ENCODE measurements around the gene COPS3. TPM values are rescaled to one million over a fixed set of nuclear protein-coding genes. Genes with fewer than 3 reads are reported as not detected.
A peak's percentile ranks its signal among the peaks of the same experiment; 100 is the strongest.
"Not testable (repeated sequence)": the region's sequence is repeated elsewhere in the genome, so short reads cannot be mapped to it uniquely, and the experiment has no call there.

COPS3 gene
- total RNA-seq, 6 experiments from 2014 or later, result 19.7 to 33.0 (median 25.8) TPM

DNA sequence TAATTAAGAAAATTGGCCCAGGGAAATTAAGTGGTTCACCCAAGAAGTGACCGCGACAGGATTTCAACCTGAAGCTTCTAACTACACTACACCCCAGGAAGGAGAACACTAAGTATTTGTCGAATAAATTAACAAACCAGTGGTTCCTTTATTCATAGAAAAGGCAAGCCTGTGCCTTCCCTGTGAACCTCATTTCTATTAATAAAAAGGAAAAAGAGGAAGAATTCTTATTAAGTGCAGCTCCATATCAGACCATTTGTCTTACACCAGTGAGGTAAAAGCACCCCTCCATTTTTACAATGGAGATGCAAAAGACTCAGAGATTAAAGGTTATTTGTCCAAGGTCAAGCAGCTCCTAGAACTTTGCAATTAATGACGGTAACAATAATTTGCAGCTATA lies 1.7 kb downstream of the COPS3 start:
- no peak for DNase-seq
- no peak for ATAC-seq
- intact Hi-C loops (cut with DNase I), result no loop called here
- WGBS (ENCODE audit: insufficient coverage, low coverage, low lambda C conversion rate, missing lambda C conversion rate), result 53% methylated on average over 3 of the region's 4 CpGs
- TF ChIP-seq CTCF (IDR thresholded peaks at IDR 0.05) (no peak), POLR2A (IDR thresholded peaks at IDR 0.05) (no peak)
- Histone ChIP-seq H3K9me3 (no peaks in the 10 kb centered on the region), H3K36me3 (peaks cover 0 to 8% (median 0%) of the 10 kb centered on the region in 4 donors), H3K27ac (no peak overlapping the region), H3K4me3 (no peak overlapping the region), H3K4me1 (peaks cover 0 to 23% (median 7%) of the 10 kb centered on the region in 4 donors), H3K27me3 (no peaks in the 10 kb centered on the region)

- H3K27me3 ChIP-seq; H3K4me3 ChIP-seq; ATAC-seq; intact Hi-C loops (cut with DNase I); H3K9me3 ChIP-seq; H3K27ac ChIP-seq; DNase-seq: not testable (repeated sequence)
- H3K36me3 ChIP-seq, result peaks cover 0 to 25% (median 13%) of the 10 kb centered on the region in 4 donors
- peaks cover 0 to 23% (median 7%) of the 10 kb centered on the region in 4 donors for H3K4me1 ChIP-seq
- 95% methylated on average over 4 of the region's 5 CpGs for WGBS (ENCODE audit: insufficient coverage, low coverage, low lambda C conversion rate, missing lambda C conversion rate)
These were observed 3.6 kb downstream of the COPS3 start for GRCh38 chr17:17277431-17277830.

GRCh38 chr17:17275971-17276370 lies 5.1 kb downstream of the COPS3 start:
- WGBS (ENCODE audit: insufficient coverage, low coverage, low lambda C conversion rate, missing lambda C conversion rate), result 70% methylated on average over 5 of the region's 6 CpGs
- Histone ChIP-seq H3K27ac (no peak overlapping the region), H3K27me3 (no peaks in the 10 kb centered on the region), H3K4me1 (peaks cover 0 to 20% (median 7%) of the 10 kb centered on the region in 4 donors), H3K4me3 (no peak overlapping the region), H3K9me3 (no peaks in the 10 kb centered on the region), H3K36me3 (peaks cover 0 to 34% (median 13%) of the 10 kb centered on the region in 4 donors)
- TF ChIP-seq POLR2A (IDR thresholded peaks at IDR 0.05), result no peak
- no peak for TF ChIP-seq CTCF (IDR thresholded peaks at IDR 0.05)
- intact Hi-C loops (cut with DNase I), result no loop called here
- DNase-seq, result no peak
- no peak for ATAC-seq

DNA sequence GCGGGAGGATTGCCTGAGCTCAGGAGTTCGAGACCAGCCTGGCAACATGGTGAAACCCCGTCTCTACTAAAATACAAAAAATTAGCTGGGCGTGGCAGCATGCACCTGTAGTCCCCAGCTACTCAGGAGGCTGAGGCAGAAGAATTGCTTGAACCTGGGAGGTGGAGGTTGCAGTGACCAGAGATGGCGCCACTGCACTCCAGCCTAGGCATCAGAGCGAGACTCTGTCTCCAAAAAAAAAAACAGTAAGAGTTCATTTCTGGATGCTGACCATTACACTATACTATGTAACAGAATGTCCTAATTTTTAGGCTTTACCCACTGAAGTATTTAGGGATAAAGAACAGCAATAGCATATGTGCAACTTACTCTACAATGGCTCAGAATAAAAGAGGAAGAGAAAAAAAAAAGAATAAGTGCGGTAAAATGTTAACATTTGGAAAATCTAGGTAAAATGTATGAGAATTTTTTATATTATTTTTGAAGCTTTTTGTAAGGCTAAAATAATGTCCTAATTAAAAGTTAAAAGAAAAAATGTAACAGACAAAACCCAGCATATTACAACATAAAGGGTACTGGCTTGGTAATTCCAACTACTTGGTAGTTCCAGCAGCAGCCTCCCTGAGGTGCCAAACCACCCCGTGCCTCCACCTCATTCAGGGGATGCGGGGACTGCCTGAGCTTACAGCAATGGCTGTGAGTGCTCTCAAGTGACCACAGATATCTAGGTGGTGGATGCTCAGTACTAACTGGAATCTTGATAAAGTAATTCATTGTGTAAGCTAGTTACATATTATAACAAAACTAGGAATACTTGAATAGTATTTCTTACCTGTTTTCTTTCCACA lies 10.9 kb downstream of the COPS3 start:
- no peaks in the 10 kb centered on the region for H3K4me1 ChIP-seq
- H3K27me3 ChIP-seq, result no peaks in the 10 kb centered on the region
- no peak for DNase-seq
- H3K9me3 ChIP-seq, result no peaks in the 10 kb centered on the region
- intact Hi-C loops (cut with DNase I), result no loop called here
- WGBS (ENCODE audit: insufficient coverage, low coverage, low lambda C conversion rate, missing lambda C conversion rate), result 95% methylated on average over 8 of the region's 9 CpGs
- no peak for ATAC-seq
- TF ChIP-seq CTCF (IDR thresholded peaks at IDR 0.05), result peak in 2 of 4 donors; percentile 32 to 35
- no peak for TF ChIP-seq POLR2A (IDR thresholded peaks at IDR 0.05)
- no peak overlapping the region for H3K4me3 ChIP-seq
- H3K27ac ChIP-seq, result no peak overlapping the region
- peaks cover 8 to 87% (median 37%) of the 10 kb centered on the region in 4 donors for H3K36me3 ChIP-seq

GRCh38 chr17:17264430-17264829 lies 16.6 kb downstream of the COPS3 start:
- 90% methylated on average over 2 of the region's 2 CpGs for WGBS (ENCODE audit: insufficient coverage, low coverage, low lambda C conversion rate, missing lambda C conversion rate)
- Histone ChIP-seq H3K4me3 (no peak overlapping the region), H3K27ac (no peak overlapping the region), H3K27me3 (no peaks in the 10 kb centered on the region), H3K36me3 (peaks cover 0 to 88% (median 35%) of the 10 kb centered on the region in 4 donors), H3K9me3 (no peaks in the 10 kb centered on the region), H3K4me1 (no peaks in the 10 kb centered on the region)
- intact Hi-C loops (cut with DNase I), result no loop called here
- ATAC-seq (no peak), DNase-seq (no peak)
- no peak for TF ChIP-seq POLR2A (IDR thresholded peaks at IDR 0.05)
- no peak for TF ChIP-seq CTCF (IDR thresholded peaks at IDR 0.05)
